Measurements from ENCODE around the gene ACOT9. TPM values are rescaled to one million over a fixed set of nuclear protein-coding genes. Genes with fewer than 3 reads are reported as not detected.
"Not testable (repeated sequence)": the region's sequence is repeated elsewhere in the genome, so short reads cannot be mapped to it uniquely, and the experiment has no call there.

ACOT9 gene
- total RNA-seq, 4 donors from 2014 or later = 48.7 to 70.7 (median 57.7) TPM

DNA sequence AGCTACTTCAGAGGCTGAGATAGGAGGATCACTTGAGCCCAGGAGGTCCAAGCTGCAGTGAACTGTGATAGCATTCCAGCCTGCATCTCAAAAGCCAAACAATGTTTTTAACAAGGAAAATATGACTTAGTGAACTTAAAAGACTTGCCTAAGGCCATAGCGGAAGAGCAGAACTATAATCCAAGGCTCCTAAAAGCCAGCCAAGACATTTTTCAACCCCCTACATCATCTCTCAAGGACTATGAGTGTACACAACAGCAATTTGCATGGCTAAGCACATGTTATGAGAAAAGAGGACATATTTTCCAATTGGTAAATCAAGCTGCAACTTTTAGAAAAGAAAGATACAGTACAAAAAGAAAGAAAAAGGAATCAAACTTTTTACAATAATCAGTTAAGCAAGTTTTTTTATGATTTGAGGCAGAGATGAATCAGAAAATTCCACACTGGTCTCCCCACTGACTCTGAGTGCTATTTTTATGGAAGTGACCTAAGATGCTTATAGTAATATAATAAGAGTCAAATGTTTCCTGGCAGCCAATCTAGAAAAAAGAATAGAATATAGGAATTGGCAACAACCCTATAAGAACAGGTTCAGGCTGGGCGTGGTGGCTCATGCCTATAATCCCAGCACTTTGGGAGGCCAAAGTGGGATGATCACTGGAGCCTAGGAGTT lies 9.8 kb upstream of the ACOT9 start:
- Histone ChIP-seq H3K9me3 (no peaks in the 10 kb centered on the region), H3K4me1 (no peaks in the 10 kb centered on the region), H3K36me3 (no peaks in the 10 kb centered on the region), H3K27me3 (no peaks in the 10 kb centered on the region), H3K4me3 (no peak overlapping the region), H3K27ac (peak overlapping the region in 3 of 4 donors; percentile 43 to 60 (median 46))
- no peak for TF ChIP-seq POLR2A (IDR thresholded peaks at IDR 0.05)
- peak; percentile 25 for TF ChIP-seq POLR2AphosphoS5 (IDR thresholded peaks at IDR 0.05)
- 37% methylated on average over 2 of the region's 2 CpGs; no CpG with 5 or more reads in 1 of the 2 donors for WGBS, 2 donors (ENCODE audit: low coverage in 1 of 2)
- ATAC-seq = no peak

DNA sequence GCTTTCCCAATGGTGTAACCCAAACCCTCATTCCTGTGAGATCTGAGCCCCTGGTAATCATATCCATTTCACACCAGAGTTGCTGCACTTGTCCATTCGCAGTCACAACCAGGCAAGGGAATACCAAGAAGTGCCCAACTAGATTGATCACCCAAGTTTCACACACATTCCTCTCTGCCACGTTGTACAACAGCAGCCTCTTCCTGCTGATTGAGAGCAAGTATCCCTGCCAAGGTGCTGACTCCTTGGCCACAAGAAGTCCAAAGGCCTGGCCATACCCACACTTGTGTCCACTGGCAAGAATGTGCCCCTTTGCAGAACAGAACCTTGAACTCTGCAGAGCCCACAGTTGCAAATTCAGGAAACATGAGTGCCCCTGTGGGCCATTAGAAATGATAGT lies 6.5 kb upstream of the ACOT9 start:
- no peaks in the 10 kb centered on the region for H3K36me3 ChIP-seq
- H3K27ac ChIP-seq = no peak overlapping the region
- TF ChIP-seq EP300 (IDR thresholded peaks at IDR 0.05) (no peak), POLR2A (IDR thresholded peaks at IDR 0.05) (no peak)
- TF ChIP-seq, protein P1, sequence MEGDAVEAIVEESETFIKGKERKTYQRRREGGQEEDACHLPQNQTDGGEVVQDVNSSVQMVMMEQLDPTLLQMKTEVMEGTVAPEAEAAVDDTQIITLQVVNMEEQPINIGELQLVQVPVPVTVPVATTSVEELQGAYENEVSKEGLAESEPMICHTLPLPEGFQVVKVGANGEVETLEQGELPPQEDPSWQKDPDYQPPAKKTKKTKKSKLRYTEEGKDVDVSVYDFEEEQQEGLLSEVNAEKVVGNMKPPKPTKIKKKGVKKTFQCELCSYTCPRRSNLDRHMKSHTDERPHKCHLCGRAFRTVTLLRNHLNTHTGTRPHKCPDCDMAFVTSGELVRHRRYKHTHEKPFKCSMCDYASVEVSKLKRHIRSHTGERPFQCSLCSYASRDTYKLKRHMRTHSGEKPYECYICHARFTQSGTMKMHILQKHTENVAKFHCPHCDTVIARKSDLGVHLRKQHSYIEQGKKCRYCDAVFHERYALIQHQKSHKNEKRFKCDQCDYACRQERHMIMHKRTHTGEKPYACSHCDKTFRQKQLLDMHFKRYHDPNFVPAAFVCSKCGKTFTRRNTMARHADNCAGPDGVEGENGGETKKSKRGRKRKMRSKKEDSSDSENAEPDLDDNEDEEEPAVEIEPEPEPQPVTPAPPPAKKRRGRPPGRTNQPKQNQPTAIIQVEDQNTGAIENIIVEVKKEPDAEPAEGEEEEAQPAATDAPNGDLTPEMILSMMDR (IDR thresholded peaks at IDR 0.05) = no peak
- H3K9me3 ChIP-seq = no peaks in the 10 kb centered on the region
- no peaks in the 10 kb centered on the region for H3K27me3 ChIP-seq
- no peak overlapping the region for H3K4me3 ChIP-seq
- ATAC-seq = no peak
- H3K4me1 ChIP-seq = no peaks in the 10 kb centered on the region
- WGBS, 2 donors (ENCODE audit: low coverage in 1 of 2) = 0% methylated on average over 1 of the region's 2 CpGs; no CpG with 5 or more reads in 1 of the 2 donors

DNA sequence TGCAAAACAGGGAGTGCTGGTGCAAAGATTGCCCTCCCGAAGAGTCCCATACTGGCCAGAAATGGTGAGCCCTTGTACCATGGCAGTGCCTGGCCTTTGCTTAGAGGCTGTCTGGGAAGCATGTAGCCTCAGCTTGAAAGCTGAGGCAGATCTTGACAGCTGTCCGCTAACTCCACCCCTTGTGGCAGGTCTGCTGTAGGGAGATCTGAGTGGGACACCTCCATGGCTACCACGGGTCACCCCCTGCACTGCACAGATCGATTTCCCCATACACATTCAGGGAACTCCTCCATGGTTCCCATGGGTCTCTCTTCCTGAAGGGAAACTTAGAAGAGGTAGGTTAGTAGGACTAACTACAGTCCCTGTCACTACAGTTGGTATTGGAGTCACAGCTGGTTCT lies 6.1 kb upstream of the ACOT9 start:
- no peak for TF ChIP-seq EP300 (IDR thresholded peaks at IDR 0.05)
- TF ChIP-seq POLR2AphosphoS5 (IDR thresholded peaks at IDR 0.05) = no peak
- no peak for TF ChIP-seq POLR2A (IDR thresholded peaks at IDR 0.05)
- TF ChIP-seq, protein P1 (IDR thresholded peaks at IDR 0.05) = no peak
- 67% methylated on average over 1 of the region's 4 CpGs; no CpG with 5 or more reads in 1 of the 2 donors for WGBS, 2 donors (ENCODE audit: low coverage in 1 of 2)
- Histone ChIP-seq H3K9me3 (no peaks in the 10 kb centered on the region), H3K36me3 (no peaks in the 10 kb centered on the region), H3K27ac (no peak overlapping the region), H3K4me1 (no peaks in the 10 kb centered on the region), H3K4me3 (no peak overlapping the region), H3K27me3 (no peaks in the 10 kb centered on the region)
- ATAC-seq = no peak

DNA sequence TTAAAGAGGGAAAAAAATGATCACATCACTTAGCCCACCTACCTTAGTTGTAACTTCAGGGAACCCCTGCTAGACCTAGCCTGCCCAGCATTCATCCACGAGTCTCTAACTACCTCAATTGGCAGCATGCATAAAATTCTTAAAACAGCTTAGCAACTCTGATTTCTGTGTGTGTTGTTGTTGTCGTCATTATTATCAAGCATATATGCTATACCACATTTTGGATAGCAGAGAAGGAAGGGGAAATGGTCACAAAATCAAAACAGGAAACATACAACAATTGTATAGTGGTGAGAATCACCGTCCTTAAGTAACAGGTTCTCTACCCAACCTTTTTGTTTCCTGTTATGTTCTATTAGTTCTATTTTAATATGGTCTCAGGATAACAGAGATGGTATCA lies 2.7 kb upstream of the ACOT9 start:
- H3K9me3 ChIP-seq = no peaks in the 10 kb centered on the region
- no peak overlapping the region for H3K27ac ChIP-seq
- WGBS, 2 donors (ENCODE audit: low coverage in 1 of 2) = 51 to 63% methylated on average over 1 to 3 of the region's 3 CpGs
- H3K36me3 ChIP-seq = no peaks in the 10 kb centered on the region
- no peak overlapping the region for H3K4me3 ChIP-seq
- no peak for ATAC-seq
- no peaks in the 10 kb centered on the region for H3K27me3 ChIP-seq
- TF ChIP-seq EP300 (IDR thresholded peaks at IDR 0.05) (no peak), POLR2AphosphoS5 (IDR thresholded peaks at IDR 0.05) (no peak), POLR2A (IDR thresholded peaks at IDR 0.05) (no peak)
- TF ChIP-seq, protein P1 (IDR thresholded peaks at IDR 0.05) = no peak
- peaks cover 0 to 13% (median 0%) of the 10 kb centered on the region in 3 donors for H3K4me1 ChIP-seq

DNA sequence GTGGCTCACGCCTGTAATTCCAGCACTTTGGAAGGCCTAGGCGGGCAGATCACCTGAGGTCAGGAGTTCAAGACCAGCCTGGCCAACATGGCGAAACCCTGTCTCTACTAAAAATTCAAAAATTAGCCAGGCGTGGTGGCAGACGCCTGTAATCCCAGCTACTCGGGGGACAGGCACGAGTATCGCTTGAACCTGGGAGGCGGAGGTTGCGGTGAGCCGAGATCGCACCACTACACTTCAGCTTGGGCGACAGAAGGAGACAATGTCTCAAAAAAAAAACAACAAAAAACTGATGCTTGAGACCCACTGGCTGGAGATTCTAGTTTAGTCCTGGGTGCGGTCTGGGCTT lies 521 bp upstream of the ACOT9 start:
- H3K27me3 ChIP-seq, ATAC-seq, H3K9me3 ChIP-seq, H3K36me3 ChIP-seq: not testable (repeated sequence)
- WGBS, 2 donors (ENCODE audit: low coverage in 1 of 2) = 100% methylated on average over 1 to 2 of the region's 14 CpGs
- H3K4me3 ChIP-seq = peak overlapping the region; percentile 75 to 89
- peak overlapping the region; percentile 95 to 98 (median 96) for H3K27ac ChIP-seq
- peaks cover 0 to 15% (median 0%) of the 10 kb centered on the region in 3 donors for H3K4me1 ChIP-seq

DNA sequence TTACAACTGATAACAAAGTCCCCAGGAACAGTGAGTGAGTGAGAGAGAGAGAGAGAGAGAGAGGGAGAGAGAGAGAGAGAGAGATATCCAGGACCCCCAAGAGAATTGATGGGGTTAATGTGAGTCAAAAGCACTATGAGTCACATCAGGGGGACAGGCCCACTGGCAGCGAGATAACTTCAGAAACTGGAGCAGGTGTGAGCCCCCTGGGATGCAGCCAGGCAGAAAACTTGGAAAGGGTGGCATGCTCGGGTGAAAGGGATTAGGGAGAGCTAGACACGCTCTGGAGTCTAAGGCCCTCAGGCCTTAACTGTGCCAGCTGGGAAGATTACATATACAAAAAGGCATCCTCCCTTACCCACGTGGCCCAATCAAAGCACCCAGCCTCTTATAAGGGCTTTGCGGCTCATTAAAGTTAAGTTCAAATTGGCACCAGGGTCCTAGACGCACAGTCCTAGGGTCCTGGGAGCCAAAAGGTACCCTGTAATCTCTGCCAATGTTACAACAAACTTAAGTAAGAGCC lies 841 bp downstream of the ACOT9 start:
- peak; percentile 40 for ATAC-seq
- 38% methylated on average over 2 of the region's 6 CpGs; no CpG with 5 or more reads in 1 of the 2 donors for WGBS, 2 donors (ENCODE audit: low coverage in 1 of 2)
- peak overlapping the region; percentile 95 to 98 (median 96) for H3K27ac ChIP-seq

More for the DNA sequence above, 841 bp downstream of the ACOT9 start:
- Histone ChIP-seq H3K4me1 (peaks cover 0 to 22% (median 0%) of the 10 kb centered on the region in 3 donors), H3K4me3 (peak overlapping the region; percentile 75 to 89), H3K27me3 (no peaks in the 10 kb centered on the region), H3K9me3 (no peaks in the 10 kb centered on the region), H3K36me3 (no peaks in the 10 kb centered on the region)
- TF ChIP-seq EP300 (IDR thresholded peaks at IDR 0.05) (no peak), POLR2AphosphoS5 (IDR thresholded peaks at IDR 0.05) (peak; percentile 67), POLR2A (IDR thresholded peaks at IDR 0.05) (peak; percentile 17 to 19)
- TF ChIP-seq, protein P1 (IDR thresholded peaks at IDR 0.05) = no peak

Measured in gastroesophageal sphincter (tissue), 4 donors.